ENCODE measurements around the gene OBP2B. TPM values are rescaled to one million over a fixed set of nuclear protein-coding genes. Genes with fewer than 3 reads are reported as not detected.
A peak's percentile ranks its signal among the peaks of the same experiment; 100 is the strongest.

OBP2B gene
- total RNA-seq, 2 donors from 2014 or later = not detected

GRCh38 chr9:133200631-133201030 lies 8.4 kb downstream of the OBP2B start:
- whole genome bisulfite sequencing, 2 donors = 82 to 83% methylated on average over 17 of the region's 17 CpGs
- Histone ChIP-seq H3K36me3 (replicated peaks in 1 of 2; ENCODE audit: insufficient read depth in 1 of 2, low read depth in 2 of 2) (no peaks in the 10 kb centered on the region), H3K4me1 (no peaks in the 10 kb centered on the region), H3K9me3 (no peaks in the 10 kb centered on the region), H3K27ac (no peak overlapping the region), H3K27me3 (no peaks in the 10 kb centered on the region), H3K4me3 (no peak overlapping the region)
- DNase-seq = no peak
- intact Hi-C loops (cut with DNase I) = no loop called here
- ATAC-seq = no peak
- TF ChIP-seq CTCF (IDR thresholded peaks at IDR 0.05) (no peak), POLR2A (IDR thresholded peaks at IDR 0.05) (no peak)

- no peaks in the 10 kb centered on the region for H3K9me3 ChIP-seq
- H3K27me3 ChIP-seq = no peaks in the 10 kb centered on the region
- peak overlapping the region in 1 of 4 donors; percentile 12 for H3K27ac ChIP-seq
- H3K4me1 ChIP-seq = no peaks in the 10 kb centered on the region
- no peak for TF ChIP-seq POLR2A (IDR thresholded peaks at IDR 0.05)
- TF ChIP-seq CTCF (IDR thresholded peaks at IDR 0.05) = peak in 5 of 7 experiments; percentile 13 to 46 (median 26)
- H3K36me3 ChIP-seq (replicated peaks in 1 of 2; ENCODE audit: insufficient read depth in 1 of 2, low read depth in 2 of 2) = no peaks in the 10 kb centered on the region
- intact Hi-C loops (cut with DNase I) = no loop called here
- H3K4me3 ChIP-seq = peak overlapping the region in 1 of 2 donors; percentile 16
- WGBS, 2 donors = 34 to 49% methylated on average over 29 to 41 of the region's 44 CpGs
- ATAC-seq (peak; percentile 63), DNase-seq (peak in 3 of 4 donors; percentile 27 to 62 (median 34))
Observed at GRCh38 chr9:133199648-133200321, 9.3 kb downstream of the OBP2B start.

GRCh38 chr9:133195029-133195428 lies 14.0 kb downstream of the OBP2B start:
- intact Hi-C loops (cut with DNase I) = no loop called here
- Histone ChIP-seq H3K27ac (no peak overlapping the region), H3K4me1 (no peaks in the 10 kb centered on the region), H3K9me3 (no peaks in the 10 kb centered on the region), H3K27me3 (no peaks in the 10 kb centered on the region), H3K36me3 (replicated peaks in 1 of 2; ENCODE audit: insufficient read depth in 1 of 2, low read depth in 2 of 2) (no peaks in the 10 kb centered on the region), H3K4me3 (no peak overlapping the region)
- ATAC-seq (no peak), DNase-seq (no peak)
- TF ChIP-seq CTCF (IDR thresholded peaks at IDR 0.05) (no peak), POLR2A (IDR thresholded peaks at IDR 0.05) (no peak)

- WGBS, 2 donors = 59 to 70% methylated on average over 4 of the region's 4 CpGs
- DNase-seq (no peak), ATAC-seq (no peak)
- H3K4me3 ChIP-seq = no peak overlapping the region
- no peaks in the 10 kb centered on the region for H3K4me1 ChIP-seq
- no peaks in the 10 kb centered on the region for H3K9me3 ChIP-seq
- TF ChIP-seq POLR2A (IDR thresholded peaks at IDR 0.05) (no peak), CTCF (IDR thresholded peaks at IDR 0.05) (no peak)
- H3K27me3 ChIP-seq = no peaks in the 10 kb centered on the region
- no peak overlapping the region for H3K27ac ChIP-seq
- no peaks in the 10 kb centered on the region for H3K36me3 ChIP-seq (replicated peaks in 1 of 2; ENCODE audit: insufficient read depth in 1 of 2, low read depth in 2 of 2)
- intact Hi-C loops (cut with DNase I) = no loop called here
Observed at GRCh38 chr9:133194597-133194996, 14.5 kb downstream of the OBP2B start.

GRCh38 chr9:133191989-133192388 lies 17.1 kb downstream of the OBP2B start:
- H3K27ac ChIP-seq = no peak overlapping the region
- TF ChIP-seq POLR2A (IDR thresholded peaks at IDR 0.05) (no peak), CTCF (IDR thresholded peaks at IDR 0.05) (no peak)
- WGBS, 2 donors = 61 to 63% methylated on average over 5 to 7 of the region's 7 CpGs
- H3K27me3 ChIP-seq = no peaks in the 10 kb centered on the region
- no peak for DNase-seq
- H3K4me3 ChIP-seq = no peak overlapping the region
- no peak for ATAC-seq
- intact Hi-C loops (cut with DNase I) = no loop called here
- no peaks in the 10 kb centered on the region for H3K9me3 ChIP-seq
- H3K4me1 ChIP-seq = no peaks in the 10 kb centered on the region
- H3K36me3 ChIP-seq (replicated peaks in 1 of 2; ENCODE audit: insufficient read depth in 1 of 2, low read depth in 2 of 2) = no peaks in the 10 kb centered on the region

Data from body of pancreas (tissue), 4 donors.